HG02870 (cell line): Measurements from ENCODE around the gene SLC22A23.

ENCODE experiments used
- ATAC-seq: cut with Tn5 transposase; IDR thresholded peaks from one replicate; pipeline ENCODE4 v1.9.1; 2021; ENCODE audit warnings: mild to moderate bottlenecking, moderate library complexity; ENCODE audit not compliant: unreplicated experiment

Gene SLC22A23

GRCh38 chr6:3444276-3445088, 12.4 kb downstream of the SLC22A23 start:
- no peak for ATAC-seq

- ATAC-seq: no peak
Measured at GRCh38 chr6:3443221-3443515, 13.7 kb downstream of the SLC22A23 start.

- ATAC-seq: no peak
Measured at GRCh38 chr6:3442431-3443220, 14.2 kb downstream of the SLC22A23 start.

DNA sequence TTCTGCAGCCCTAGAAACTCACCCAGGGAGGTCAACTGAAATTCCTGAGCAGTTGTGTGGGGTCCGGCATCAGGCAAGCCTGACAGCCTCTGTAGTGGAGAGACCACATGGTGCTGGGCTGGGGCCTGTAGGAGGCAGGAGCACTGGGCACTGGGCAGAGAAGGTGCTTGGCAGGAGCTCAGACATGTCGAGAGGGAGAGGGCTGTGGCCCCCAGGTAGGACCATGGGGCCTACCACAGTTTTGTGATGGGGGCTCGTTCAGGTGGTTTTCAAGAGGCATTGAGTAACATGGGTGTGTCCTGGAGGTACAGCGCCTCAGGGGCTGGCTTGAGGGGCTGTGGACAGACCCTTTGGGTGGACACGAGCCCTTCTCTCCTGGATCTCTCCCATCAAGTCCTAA, 15.9 kb downstream of the SLC22A23 start:
- ATAC-seq: no peak

DNA sequence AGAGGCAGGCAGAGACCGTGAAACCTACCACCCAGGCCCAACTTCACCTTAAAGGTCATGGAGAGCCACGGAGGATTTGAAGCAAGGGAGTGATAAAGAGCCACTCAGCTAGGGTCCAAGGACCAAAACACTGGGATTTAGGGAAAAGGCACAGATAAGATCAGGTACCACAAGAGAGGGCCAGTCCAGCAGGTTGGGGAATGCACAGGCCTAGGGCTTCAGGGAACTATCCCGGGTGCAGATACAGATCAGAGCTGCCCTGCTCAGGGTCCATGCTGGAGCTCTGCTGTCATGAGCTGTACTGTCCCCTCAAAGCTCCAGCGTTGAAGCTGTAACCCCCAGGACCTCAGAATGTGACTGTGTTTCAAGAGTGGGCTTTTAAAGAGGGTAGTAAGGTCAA, 16.9 kb downstream of the SLC22A23 start:
- ATAC-seq: no peak

GRCh38 chr6:3438190-3439167, 18.4 kb downstream of the SLC22A23 start:
- no peak for ATAC-seq

DNA sequence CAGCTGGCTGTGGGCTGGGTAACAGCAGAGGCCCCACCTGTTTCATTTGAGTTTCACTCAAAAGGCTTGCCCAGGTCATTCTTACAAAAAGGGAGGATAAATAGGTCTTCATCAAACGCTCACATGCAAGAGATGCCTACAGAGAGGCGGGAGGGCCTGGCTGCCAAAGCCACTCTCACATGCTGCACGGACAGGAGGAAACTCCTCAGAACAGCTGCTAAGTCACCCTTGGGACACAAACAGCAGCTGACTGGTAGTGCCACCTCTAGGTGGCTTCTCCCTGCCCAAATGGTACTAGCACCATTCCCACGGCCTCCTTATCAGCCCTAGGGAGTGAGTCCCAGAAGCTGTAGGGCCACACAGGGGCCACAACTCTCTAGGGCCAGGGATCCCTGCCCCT, 23.8 kb downstream of the SLC22A23 start:
- ATAC-seq: no peak

- no peak for ATAC-seq
Measured at GRCh38 chr6:3432416-3432815, 24.4 kb downstream of the SLC22A23 start.

DNA sequence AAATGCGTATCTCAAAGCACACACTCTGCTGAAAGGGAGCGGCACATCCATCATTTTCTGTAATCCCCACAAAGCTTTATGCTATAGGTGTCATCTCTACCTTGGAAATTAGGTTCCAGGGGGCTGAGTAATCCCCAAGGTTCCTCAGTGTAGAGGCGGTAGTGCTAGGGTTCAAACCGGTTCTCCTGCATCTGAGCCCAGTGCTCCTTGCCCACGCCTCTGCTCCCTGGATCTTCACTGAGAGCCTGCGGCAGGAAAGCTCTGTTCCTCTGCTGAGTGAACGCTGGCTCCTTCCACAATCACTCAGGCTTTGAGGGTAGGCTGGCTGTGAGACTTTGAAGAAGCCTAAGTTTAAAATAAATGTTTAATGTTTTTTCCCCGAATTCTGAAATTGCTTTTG, 24.9 kb downstream of the SLC22A23 start:
- no peak for ATAC-seq

- ATAC-seq: no peak
Measured at GRCh38 chr6:3429211-3429610, 27.6 kb downstream of the SLC22A23 start.

- no peak for ATAC-seq
Measured at GRCh38 chr6:3428700-3429099, 28.1 kb downstream of the SLC22A23 start.

GRCh38 chr6:3428247-3428646, 28.6 kb downstream of the SLC22A23 start:
- no peak for ATAC-seq

DNA sequence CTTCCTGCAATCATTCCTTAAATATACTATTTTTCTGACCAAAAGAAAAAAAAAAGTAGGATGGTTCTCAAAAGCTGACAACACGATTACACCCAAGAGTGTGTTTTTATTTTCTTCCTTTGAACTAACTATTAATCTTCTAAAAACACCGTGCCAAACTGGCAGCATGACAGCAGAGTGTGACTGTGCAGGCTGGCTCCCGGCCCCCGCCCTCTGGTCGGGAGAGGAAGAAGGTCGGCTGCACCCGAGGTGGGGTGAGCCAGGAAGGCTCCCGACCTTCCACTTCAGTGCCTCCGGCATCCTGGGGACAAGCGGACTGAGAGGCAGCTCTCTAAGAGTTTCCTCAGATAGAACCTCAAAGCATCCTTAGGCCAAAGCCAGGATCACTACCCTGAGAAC, 29.2 kb downstream of the SLC22A23 start:
- no peak for ATAC-seq

- ATAC-seq: no peak
Measured at GRCh38 chr6:3426927-3427686, 29.7 kb downstream of the SLC22A23 start.

- no peak for ATAC-seq
Measured at GRCh38 chr6:3426091-3426926, 30.5 kb downstream of the SLC22A23 start.

DNA sequence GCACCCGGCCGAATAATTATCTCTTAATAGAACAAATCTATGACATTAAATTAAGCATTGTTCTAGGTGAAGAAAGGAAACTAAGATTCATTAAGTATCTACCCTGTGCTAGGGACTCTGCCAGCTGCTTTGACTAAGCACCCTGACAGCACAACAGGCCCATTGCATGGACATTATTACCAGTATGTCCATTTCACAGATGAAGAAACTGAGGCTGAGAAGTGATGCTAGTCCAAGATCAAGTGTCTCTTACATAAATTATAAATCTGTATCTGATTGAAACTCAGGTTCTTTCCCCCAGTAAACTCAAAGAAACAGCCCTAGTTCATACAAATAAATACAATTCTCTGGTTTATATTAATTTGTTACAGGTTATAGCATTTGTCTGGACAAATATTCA, 31.3 kb downstream of the SLC22A23 start:
- no peak for ATAC-seq

- no peak for ATAC-seq
Measured at GRCh38 chr6:3424185-3424927, 32.5 kb downstream of the SLC22A23 start.

- ATAC-seq: no peak
Measured at GRCh38 chr6:3423439-3424184, 33.2 kb downstream of the SLC22A23 start.
